Thyroid gland (tissue), 4 donors: ENCODE measurements around the gene YPEL2.

Experiments used
- CTCF ChIP-seq, 6 experiments: fragments of 200-600 bp in 3 of 6; fragments of 450-650 bp in 3 of 6; sonication (generic) in 3 of 6; IDR thresholded peaks; one replicate each; pipeline ENCODE4 v1.5.1; 2016 to 2019; ENCODE audit warnings: antibody characterized with exemption in 6 of 6, mild to moderate bottlenecking in 2 of 6, inconsistent platforms in 1 of 6, moderate library complexity in 1 of 6
- POLR2A ChIP-seq, 2 donors: fragments of 450-650 bp; IDR thresholded peaks; one replicate each; pipeline ENCODE4 v1.6.1; 2017; ENCODE audit warnings: antibody characterized with exemption in 2 of 2, mild to moderate bottlenecking in 2 of 2, moderate library complexity in 1 of 2

- TF ChIP-seq CTCF (IDR thresholded peaks at IDR 0.05) (no peak), POLR2A (IDR thresholded peaks at IDR 0.05) (no peak)
Measured at GRCh38 chr17:59387351-59388068, 56.1 kb downstream of the YPEL2 start.
